Measurements from ENCODE around the gene STUM. TPM values are rescaled to one million over a fixed set of nuclear protein-coding genes. Genes with fewer than 3 reads are reported as not detected.

STUM gene
- total and polyA plus RNA-seq, 7 donors, result under 0.01 to 16.9 (median 7.2) TPM

GRCh38 chr1:226519716-226520598, 28.6 kb upstream of the STUM start:
- H3K36me3 ChIP-seq, result no peaks in the 10 kb centered on the region
- intact Hi-C loops (cut with DNase I), result no loop called here
- 49 to 76% methylated on average over 13 of the region's 13 CpGs for WGBS, 2 donors

GRCh38 chr1:226520640-226521355, 27.8 kb upstream of the STUM start:
- no peak for DNase-seq
- intact Hi-C loops (cut with DNase I), result no loop called here
- Histone ChIP-seq H3K4me1 (no peaks in the 10 kb centered on the region), H3K27me3 (no peaks in the 10 kb centered on the region), H3K9me3 (no peaks in the 10 kb centered on the region), H3K36me3 (no peaks in the 10 kb centered on the region), H3K4me3 (no peak overlapping the region), H3K27ac (no peak overlapping the region)
- TF ChIP-seq, protein P1, sequence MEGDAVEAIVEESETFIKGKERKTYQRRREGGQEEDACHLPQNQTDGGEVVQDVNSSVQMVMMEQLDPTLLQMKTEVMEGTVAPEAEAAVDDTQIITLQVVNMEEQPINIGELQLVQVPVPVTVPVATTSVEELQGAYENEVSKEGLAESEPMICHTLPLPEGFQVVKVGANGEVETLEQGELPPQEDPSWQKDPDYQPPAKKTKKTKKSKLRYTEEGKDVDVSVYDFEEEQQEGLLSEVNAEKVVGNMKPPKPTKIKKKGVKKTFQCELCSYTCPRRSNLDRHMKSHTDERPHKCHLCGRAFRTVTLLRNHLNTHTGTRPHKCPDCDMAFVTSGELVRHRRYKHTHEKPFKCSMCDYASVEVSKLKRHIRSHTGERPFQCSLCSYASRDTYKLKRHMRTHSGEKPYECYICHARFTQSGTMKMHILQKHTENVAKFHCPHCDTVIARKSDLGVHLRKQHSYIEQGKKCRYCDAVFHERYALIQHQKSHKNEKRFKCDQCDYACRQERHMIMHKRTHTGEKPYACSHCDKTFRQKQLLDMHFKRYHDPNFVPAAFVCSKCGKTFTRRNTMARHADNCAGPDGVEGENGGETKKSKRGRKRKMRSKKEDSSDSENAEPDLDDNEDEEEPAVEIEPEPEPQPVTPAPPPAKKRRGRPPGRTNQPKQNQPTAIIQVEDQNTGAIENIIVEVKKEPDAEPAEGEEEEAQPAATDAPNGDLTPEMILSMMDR (IDR thresholded peaks at IDR 0.05), result no peak
- no peak for TF ChIP-seq EP300 (IDR thresholded peaks at IDR 0.05)
- TF ChIP-seq POLR2AphosphoS5 (IDR thresholded peaks at IDR 0.05), result no peak
- no peak for TF ChIP-seq POLR2A (IDR thresholded peaks at IDR 0.05)
- WGBS, 2 donors, result 91 to 93% methylated on average over 9 of the region's 9 CpGs

More at GRCh38 chr1:226519716-226520598, 28.6 kb upstream of the STUM start:
- no peak for TF ChIP-seq EP300 (IDR thresholded peaks at IDR 0.05)
- TF ChIP-seq, protein P1 (IDR thresholded peaks at IDR 0.05), result no peak
- no peak for TF ChIP-seq POLR2AphosphoS5 (IDR thresholded peaks at IDR 0.05)
- TF ChIP-seq POLR2A (IDR thresholded peaks at IDR 0.05), result no peak
- Histone ChIP-seq H3K9me3 (no peaks in the 10 kb centered on the region), H3K4me3 (no peak overlapping the region), H3K4me1 (no peaks in the 10 kb centered on the region), H3K27me3 (no peaks in the 10 kb centered on the region), H3K27ac (no peak overlapping the region)
- no peak for DNase-seq

- H3K27ac ChIP-seq, result no peak overlapping the region
- no peak overlapping the region for H3K4me3 ChIP-seq
- intact Hi-C loops (cut with DNase I), result no loop called here
- no peak for DNase-seq
- 88 to 93% methylated on average over 8 of the region's 8 CpGs for WGBS, 2 donors
- peaks cover 0 to under 1% (median 0%) of the 10 kb centered on the region in 3 donors for H3K27me3 ChIP-seq
- TF ChIP-seq EP300 (IDR thresholded peaks at IDR 0.05), result peak in 1 of 4 donors; percentile 10
- TF ChIP-seq, protein P1 (IDR thresholded peaks at IDR 0.05), result no peak
- no peaks in the 10 kb centered on the region for H3K9me3 ChIP-seq
- H3K36me3 ChIP-seq, result no peaks in the 10 kb centered on the region
- H3K4me1 ChIP-seq, result no peaks in the 10 kb centered on the region
These were observed 24.7 kb upstream of the STUM start for GRCh38 chr1:226523646-226524406.

DNA sequence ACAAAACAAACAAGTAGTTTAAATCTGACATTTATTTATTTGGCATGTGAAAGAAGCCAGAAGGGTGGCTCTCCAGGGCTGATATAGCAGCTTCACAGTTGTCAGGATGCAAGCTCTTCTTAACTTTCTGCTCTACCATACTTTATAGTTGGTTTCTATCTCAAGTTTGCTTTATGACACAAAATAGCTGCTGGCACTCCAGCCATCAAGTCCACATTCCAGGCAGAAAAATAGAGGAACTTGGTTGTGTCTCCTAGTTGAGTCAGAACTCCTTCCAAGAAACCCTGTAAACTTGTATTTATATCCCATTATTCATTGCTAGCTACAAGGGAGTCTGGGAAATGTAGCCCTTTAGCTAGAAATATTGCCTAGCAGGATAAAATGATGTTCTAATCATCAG, 24.0 kb upstream of the STUM start:
- Histone ChIP-seq H3K27ac (no peak overlapping the region), H3K4me1 (no peaks in the 10 kb centered on the region), H3K36me3 (no peaks in the 10 kb centered on the region), H3K9me3 (no peaks in the 10 kb centered on the region), H3K27me3 (peaks cover 0 to 3% (median 0%) of the 10 kb centered on the region in 3 donors), H3K4me3 (no peak overlapping the region)
- TF ChIP-seq POLR2AphosphoS5 (IDR thresholded peaks at IDR 0.05) (no peak), EP300 (IDR thresholded peaks at IDR 0.05) (no peak), POLR2A (IDR thresholded peaks at IDR 0.05) (no peak)
- TF ChIP-seq, protein P1 (IDR thresholded peaks at IDR 0.05), result no peak
- intact Hi-C loops (cut with DNase I), result no loop called here
- DNase-seq, result no peak
